HCT116 (cell line): Measurements from ENCODE around the gene FGGY.

Source experiments
- CEBPB ChIP-seq: IDR thresholded peaks from 2 replicates; pipeline ENCODE4 v1.6.1; 2012; ENCODE audit warnings: low read depth
- EGR1 ChIP-seq: IDR thresholded peaks from 2 replicates; pipeline ENCODE4 v1.6.1; 2012; ENCODE audit warnings: low read depth
- EZH2 ChIP-seq: fragments of 200-600 bp; sonication (generic); IDR thresholded peaks from 2 replicates; pipeline ENCODE4 v1.6.1; 2017; ENCODE audit warnings: antibody characterized with exemption, mixed run types
- EZH2phosphoT487 ChIP-seq: fragments of 200-600 bp; IDR thresholded peaks from 2 replicates; pipeline ENCODE4 v1.6.1; 2018; ENCODE audit warnings: antibody characterized with exemption, borderline replicate concordance
- JUND ChIP-seq: IDR thresholded peaks from 2 replicates; pipeline ENCODE4 v1.6.1; 2012
- POLR2A ChIP-seq: IDR thresholded peaks from 2 replicates; pipeline ENCODE4 v1.7.0; 2011; ENCODE audit warnings: borderline replicate concordance; ENCODE audit not compliant: insufficient read depth, insufficient read length; ENCODE audit errors: extremely low read depth
- POLR2AphosphoS5 ChIP-seq: IDR thresholded peaks from 2 replicates; pipeline ENCODE4 v1.6.1; 2011; ENCODE audit warnings: mild to moderate bottlenecking, low read depth, low read length, moderate library complexity
- SIN3A ChIP-seq: IDR thresholded peaks from 2 replicates; pipeline ENCODE4 v1.6.1; 2012; ENCODE audit warnings: low read depth
- TF ChIP-seq, protein P1 (sequence below), 3 experiments: fragments of 200-600 bp in 1 of 3; sonication (generic) in 1 of 3; IDR thresholded peaks in 2 of 3; conservative IDR thresholded peaks in 1 of 3; 2 replicates each; pipeline ENCODE4 v1.5.1; 2012 to 2017; ENCODE audit warnings: low read depth in 2 of 3, low read length in 2 of 3, antibody characterized with exemption in 1 of 3, borderline replicate concordance in 1 of 3, control low read depth in 1 of 3, mild to moderate bottlenecking in 1 of 3, mixed read lengths in 1 of 3, mixed run types in 1 of 3, moderate library complexity in 1 of 3; ENCODE audit not compliant: insufficient read depth in 1 of 3
- TF ChIP-seq, protein P2 (sequence below): IDR thresholded peaks from 2 replicates; pipeline ENCODE4 v1.6.1; 2012

GRCh38 chr1:59350521-59350920 lies 53.6 kb downstream of the FGGY start:
- TF ChIP-seq EZH2phosphoT487 (no peak), CEBPB (no peak), POLR2A (no peak), POLR2AphosphoS5 (no peak), SIN3A (no peak), JUND (no peak), EZH2 (no peak), EGR1 (no peak)
- TF ChIP-seq, protein P1, sequence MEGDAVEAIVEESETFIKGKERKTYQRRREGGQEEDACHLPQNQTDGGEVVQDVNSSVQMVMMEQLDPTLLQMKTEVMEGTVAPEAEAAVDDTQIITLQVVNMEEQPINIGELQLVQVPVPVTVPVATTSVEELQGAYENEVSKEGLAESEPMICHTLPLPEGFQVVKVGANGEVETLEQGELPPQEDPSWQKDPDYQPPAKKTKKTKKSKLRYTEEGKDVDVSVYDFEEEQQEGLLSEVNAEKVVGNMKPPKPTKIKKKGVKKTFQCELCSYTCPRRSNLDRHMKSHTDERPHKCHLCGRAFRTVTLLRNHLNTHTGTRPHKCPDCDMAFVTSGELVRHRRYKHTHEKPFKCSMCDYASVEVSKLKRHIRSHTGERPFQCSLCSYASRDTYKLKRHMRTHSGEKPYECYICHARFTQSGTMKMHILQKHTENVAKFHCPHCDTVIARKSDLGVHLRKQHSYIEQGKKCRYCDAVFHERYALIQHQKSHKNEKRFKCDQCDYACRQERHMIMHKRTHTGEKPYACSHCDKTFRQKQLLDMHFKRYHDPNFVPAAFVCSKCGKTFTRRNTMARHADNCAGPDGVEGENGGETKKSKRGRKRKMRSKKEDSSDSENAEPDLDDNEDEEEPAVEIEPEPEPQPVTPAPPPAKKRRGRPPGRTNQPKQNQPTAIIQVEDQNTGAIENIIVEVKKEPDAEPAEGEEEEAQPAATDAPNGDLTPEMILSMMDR (IDR thresholded peaks at IDR 0.05 in 2 of 3, conservative IDR thresholded peaks at IDR 0.05 in 1 of 3; ENCODE audit: borderline replicate concordance in 1 of 3, insufficient read depth in 1 of 3, low read depth in 2 of 3, low read length in 2 of 3) = no peak
- TF ChIP-seq, protein P2, sequence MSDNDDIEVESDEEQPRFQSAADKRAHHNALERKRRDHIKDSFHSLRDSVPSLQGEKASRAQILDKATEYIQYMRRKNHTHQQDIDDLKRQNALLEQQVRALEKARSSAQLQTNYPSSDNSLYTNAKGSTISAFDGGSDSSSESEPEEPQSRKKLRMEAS = no peak
